GM12875 (cell line): ENCODE data around the gene TRIO.
"Not testable (repeated sequence)": the region's sequence is repeated elsewhere in the genome, so short reads cannot be mapped to it uniquely, and the experiment has no call there.

Source experiments
- H3K4me3 ChIP-seq: one replicate; pipeline ENCODE4 v1.5.1; 2011; ENCODE audit warnings: low read depth, low read length, control low read depth
- CTCF ChIP-seq: IDR thresholded peaks from 2 replicates; pipeline ENCODE4 v1.5.1; 2011; ENCODE audit warnings: low read depth, mild to moderate bottlenecking, control low read depth, inconsistent platforms, low read length, moderate library complexity, borderline replicate concordance; ENCODE audit not compliant: insufficient read depth

Gene TRIO

GRCh38 chr5:14379739-14380497 lies 236.8 kb downstream of the TRIO start:
- H3K4me3 ChIP-seq = no peak overlapping the region
- TF ChIP-seq CTCF = no peak

- no peak overlapping the region for H3K4me3 ChIP-seq
- TF ChIP-seq CTCF = no peak
Observed at GRCh38 chr5:14380712-14381111, 237.6 kb downstream of the TRIO start.

GRCh38 chr5:14382640-14383039 lies 239.5 kb downstream of the TRIO start:
- H3K4me3 ChIP-seq = no peak overlapping the region
- no peak for TF ChIP-seq CTCF

- no peak for TF ChIP-seq CTCF
Observed at GRCh38 chr5:14383923-14384322, 240.8 kb downstream of the TRIO start.

GRCh38 chr5:14385019-14385418 lies 241.9 kb downstream of the TRIO start:
- TF ChIP-seq CTCF = no peak
- H3K4me3 ChIP-seq = no peak overlapping the region

More at GRCh38 chr5:14383923-14384322, 240.8 kb downstream of the TRIO start:
- H3K4me3 ChIP-seq = no peak overlapping the region

GRCh38 chr5:14386884-14387624 lies 243.9 kb downstream of the TRIO start:
- no peak for TF ChIP-seq CTCF

GRCh38 chr5:14388741-14389140 lies 245.6 kb downstream of the TRIO start:
- no peak overlapping the region for H3K4me3 ChIP-seq
- TF ChIP-seq CTCF = no peak

More at GRCh38 chr5:14386884-14387624, 243.9 kb downstream of the TRIO start:
- H3K4me3 ChIP-seq = no peak overlapping the region

GRCh38 chr5:14392552-14392951 lies 249.4 kb downstream of the TRIO start:
- H3K4me3 ChIP-seq = not testable (repeated sequence)
